NCI-H1417 (cell line): ENCODE data around the gene TCOF1.
"Not testable (repeated sequence)": the region's sequence is repeated elsewhere in the genome, so short reads cannot be mapped to it uniquely, and the experiment has no call there.

ENCODE experiments used
- DNase-seq, 3 experiments: peaks; one replicate each; lab custom pipeline; 2025; lab: John Stamatoyannopoulos, UW

TCOF1 gene

DNA sequence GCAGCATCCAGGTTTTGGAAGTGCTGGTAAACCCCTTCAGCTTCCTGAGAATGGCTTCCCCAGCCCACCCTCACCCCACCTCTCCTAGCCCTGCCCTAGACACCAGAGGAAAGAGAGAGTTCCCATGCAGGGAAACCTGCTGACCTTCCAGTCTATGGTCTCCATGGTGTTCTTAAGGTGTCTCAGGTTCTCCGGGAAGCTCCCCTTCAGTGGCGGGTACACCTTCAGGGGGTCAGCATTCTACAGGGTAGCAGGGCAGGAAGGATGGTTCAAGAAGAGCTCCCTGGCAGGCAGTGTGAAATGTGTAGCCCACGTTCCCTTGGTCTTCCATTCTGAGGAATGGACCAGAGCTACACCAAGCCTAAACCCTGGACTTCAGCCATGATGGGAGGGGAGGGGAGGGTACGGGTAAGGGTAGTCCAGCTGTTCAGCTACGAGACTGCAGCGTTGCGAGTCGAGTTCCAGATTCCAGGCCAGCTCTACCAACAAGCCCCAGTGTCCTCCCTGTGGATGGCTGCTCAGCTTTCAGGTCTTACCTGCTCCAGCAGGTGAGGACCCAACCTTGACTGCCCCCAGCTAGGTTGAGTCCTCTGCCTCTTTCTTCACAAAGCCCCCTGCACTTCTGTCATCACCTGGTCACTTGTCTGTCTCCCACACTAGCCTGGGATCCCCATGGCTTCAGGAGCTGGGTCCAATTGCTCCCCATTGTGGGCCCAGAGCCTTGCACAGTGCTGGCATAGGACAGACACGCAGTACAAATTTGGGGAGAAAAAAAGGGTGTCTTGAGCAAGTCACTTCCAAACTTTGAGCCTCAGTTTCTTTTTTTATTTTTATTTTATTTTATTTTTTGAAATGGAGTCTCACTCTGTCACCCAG is 47.7 kb downstream of the TCOF1 start:
- no peak for DNase-seq

DNA sequence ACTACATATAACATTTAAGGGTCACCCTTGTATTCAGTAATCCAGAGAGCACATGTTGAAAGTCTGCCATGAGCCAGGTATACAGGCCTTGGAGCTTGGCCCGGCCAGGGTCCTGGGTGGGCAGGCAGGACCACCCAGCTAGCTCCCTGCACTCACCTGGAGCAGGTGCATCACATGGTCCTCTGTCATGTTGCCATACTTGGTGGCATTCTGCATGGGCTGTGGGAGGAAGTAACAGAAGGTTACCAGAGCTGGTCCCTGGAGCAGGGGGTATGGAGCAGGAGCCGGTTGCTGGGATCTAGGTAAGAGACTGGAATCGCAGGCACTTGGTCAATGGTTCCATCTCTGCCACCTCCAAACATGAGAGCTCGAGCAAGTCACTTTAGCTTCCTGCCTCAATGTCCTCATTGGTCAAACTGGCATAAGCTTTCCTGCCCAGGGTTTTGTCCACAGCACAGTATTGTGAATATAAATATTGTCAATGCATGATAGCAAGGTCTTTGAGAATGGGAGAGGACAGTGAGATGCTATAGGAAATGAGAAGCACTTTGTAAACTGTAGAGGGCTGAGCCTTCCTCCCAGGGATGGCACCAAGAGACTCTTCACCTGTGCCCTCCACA is 48.7 kb downstream of the TCOF1 start:
- DNase-seq: no peak

DNA sequence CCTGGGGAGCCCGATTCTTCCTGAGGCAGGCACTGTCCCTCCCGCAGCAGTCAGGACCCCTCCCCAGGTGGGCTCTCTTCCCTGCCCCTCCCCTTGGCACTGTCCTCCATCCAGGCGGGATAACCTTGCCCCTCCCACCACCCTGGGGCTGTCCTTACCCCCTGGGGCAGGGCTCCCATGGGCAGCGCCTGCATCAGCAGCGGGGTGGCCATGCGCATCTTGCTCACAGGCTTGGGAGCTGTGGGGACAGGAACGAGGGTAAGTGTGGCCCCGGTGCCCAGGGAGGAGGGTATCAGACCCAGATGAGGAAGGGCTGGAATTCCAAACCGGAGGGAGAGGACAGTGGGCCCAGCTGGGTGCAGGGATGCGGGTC is 49.2 kb downstream of the TCOF1 start:
- no peak for DNase-seq

DNA sequence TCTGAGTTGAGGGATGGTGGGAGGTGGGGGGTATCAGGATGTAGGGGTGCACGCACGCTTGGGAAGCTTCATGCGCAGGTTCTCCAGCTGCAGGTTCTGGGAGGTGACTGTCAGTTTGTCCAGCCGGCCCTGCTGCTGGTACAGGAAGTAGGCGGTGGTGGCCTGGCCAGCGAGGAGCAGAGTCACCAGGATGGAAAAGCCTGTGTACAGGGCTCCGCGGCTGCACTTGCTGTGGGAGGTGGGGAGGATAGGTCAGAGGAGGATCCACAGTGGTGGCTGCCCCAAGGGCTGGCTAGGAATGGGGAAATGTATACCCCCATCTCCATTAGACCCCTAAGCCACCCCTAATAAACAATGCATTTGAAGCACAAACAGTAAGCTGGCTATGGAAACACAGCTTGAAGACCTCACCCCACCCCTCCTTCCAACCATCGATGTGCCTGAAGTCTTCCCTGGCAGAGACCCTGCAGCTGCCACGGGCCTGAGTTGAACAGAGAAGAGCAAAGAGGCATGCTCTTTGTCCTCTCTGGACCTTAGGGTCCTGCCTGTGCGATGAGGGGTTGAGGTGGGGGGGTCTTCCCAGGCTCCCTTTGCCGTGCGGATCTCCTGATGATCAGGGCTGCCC is 49.7 kb downstream of the TCOF1 start:
- DNase-seq: no peak

DNA sequence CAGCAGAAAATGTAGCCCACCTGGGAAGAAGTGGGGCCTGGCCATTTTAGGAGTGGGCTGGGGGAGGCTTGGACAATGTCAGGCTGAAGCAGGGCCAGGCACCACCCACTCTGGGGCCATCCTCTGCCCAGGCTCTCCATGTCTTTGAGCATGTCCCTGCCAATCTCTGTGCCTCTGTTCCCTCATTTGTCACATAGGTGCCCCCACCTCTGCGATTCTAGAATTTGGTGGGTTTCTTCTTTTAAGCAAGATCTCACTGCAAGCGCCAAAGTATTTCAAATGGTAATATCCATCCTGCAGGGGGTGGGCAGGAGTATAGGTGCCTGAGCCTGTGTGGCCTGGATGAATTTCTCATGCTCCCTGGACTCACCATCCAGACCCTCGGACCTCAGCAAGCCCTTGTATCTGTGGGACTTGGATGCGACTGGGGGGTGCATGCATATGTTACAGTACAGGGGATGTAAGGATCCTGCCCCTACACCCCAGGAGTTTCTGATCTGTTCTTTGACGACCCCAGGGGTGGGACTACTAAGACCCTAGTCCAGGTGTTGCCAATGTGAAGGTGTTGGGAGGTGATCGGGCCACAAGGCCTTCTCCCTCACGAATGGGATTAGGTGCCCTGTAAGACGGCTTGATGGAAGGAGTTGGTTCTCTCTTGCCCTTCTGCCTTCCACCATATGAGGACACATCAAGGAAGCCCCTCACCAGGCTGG is 50.9 kb downstream of the TCOF1 start:
- no peak for DNase-seq

DNA sequence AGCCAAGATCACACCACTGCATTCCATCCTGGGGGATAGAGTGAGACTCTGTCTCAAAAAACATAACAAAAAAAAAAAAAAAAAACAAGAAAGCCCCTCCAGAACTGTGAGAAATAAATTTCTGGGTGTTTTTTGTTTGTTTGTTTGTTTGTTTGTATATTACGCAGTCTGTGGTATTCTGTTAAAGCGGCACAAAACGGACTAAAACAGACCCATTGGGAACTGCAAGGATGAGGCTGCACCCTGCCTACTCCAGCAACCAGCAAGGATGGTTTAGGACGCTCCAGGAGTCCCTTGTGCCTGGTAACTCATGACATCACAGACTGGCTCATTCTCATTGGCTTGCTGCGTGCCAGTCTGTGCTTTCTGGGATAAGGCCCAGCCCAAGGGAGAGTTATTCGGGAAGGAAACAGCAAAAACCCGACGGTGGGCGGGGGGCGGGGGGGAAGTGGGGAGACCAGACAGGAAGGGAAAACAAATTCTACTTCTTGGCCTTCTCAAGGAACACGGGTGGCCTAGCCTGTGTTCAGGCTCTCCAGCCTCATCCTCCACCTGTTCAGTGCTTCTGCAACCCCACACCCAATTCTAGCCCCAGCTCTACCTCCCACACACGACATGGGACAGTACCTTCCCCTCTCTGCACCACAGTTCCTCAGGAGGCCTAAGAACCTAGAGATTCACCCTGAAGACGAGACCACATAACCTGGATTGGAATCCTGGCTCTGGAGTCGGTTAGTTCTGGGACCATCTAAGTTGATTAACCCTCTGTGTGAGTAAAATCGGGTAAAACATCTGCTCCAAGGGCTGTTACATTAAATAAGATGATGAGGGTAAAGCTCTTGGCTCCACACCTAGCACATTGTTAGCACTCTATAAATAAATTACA is 52.4 kb downstream of the TCOF1 start:
- peak; percentile 2 to 53 (median 53) for DNase-seq

DNA sequence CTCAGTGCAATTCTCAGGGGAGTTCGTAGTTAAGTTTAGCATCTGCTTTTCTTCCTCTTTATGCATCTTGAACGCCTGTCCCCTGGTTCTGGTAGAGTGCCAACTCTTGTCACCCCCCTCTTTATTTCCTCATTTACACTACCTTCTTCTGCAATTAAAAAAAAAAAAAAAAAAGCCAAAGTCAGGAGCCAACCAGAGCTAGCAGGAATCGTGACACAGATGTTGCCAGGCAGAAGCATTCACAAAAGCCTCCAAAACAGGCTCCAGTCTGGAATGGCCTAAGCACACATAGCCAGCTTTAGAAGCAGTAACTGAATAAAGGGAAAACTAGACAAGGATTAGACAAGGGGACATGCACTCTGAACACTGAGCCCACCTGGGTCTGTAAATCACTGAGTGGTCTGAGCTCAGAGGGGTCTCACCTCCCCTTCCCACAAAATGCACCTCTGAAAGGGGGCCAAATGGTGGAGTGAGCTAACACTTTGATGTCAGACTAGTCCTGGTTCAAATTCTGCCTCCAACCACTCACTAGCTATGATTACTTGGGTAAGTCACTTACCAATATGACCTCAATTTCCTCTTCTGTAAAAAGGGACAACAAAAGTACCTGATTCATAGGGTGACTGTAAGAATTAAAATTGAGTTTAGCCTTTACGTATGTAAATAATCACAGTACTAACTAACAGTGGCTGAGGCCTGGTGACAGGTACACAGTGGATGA is 53.2 kb downstream of the TCOF1 start:
- DNase-seq: peak in 2 of 3 experiments; percentile 3 to 39

DNA sequence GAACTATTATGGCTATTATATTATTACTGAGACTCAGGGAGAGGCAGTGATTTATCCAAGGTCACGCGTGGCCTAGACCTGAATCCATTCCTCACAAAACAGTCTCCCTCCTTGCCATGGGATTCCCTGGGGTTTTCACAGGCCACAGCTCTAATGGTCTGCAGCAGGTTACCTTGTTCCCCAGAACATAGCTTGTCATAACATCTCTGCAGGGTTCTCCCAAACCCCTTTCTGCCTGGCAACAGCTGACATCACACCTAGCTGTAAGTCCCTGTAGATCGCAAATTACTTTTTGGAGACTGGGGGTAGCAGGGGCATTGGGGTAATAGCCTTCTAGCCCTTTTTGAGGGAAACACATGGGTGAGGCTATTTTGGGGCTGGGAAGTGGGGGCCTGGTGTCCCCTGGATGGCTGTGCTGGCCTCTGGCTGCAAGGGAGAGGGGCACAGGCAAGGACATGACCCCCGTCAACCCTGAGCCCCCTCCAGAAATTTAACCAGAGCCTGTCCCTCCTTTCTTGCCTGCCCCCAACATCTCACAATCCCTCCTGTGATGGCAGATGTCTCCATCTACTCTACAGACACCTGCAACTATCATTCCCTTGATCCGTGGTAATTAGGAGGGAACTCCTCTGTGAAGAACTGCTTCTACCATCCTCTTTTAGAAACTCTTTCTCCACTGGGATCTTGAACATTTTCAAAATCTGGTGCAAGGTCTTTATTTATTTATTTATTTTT is 53.9 kb downstream of the TCOF1 start:
- no peak for DNase-seq

DNA sequence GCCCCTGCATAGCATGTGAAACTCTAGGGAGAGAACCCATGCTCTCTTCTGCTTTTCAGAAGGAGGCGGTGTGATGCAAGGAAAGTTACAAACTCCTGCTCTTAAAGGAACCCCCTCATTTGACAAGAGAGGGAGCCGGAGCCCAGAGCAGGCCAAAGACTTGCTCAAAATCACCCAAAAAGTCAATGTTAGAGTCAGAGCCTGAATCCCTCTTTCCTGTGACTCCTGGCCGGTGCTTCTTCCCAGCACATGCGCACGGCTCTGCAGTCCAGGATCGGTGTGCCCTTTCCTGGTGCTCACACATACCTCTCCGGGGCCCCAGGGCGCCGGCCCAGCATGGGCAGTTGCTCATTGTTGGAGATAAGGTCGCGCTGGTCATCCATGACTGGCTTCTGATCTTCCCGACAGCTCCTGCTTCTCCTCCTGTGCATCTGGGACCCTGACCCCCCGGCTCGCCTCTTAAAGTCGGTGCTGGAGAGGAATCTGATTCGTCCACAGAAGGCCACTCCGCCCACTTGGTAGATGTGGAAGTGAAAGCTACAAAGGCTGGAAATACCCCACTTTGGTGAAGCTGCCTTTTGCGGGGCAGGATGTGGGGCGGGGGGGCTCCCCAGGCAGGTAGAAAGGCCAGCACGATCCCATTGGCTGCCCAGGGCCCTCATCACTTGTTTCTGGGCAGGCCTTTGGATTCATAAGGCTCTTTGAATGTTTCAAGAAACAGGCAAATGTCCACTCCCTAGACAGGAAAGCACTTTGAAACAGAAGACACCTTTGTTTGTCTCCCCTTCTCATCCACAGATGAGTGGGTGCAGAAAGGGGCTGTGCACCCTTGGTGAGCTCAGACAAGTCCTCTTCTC is 55.0 kb downstream of the TCOF1 start, which contains the start of gene CD74:
Gene CD74 (minus strand): TSS at position 592 of the 857 bp plus-strand sequence. CDS start 161 bp downstream, at position 431.
- no peak for DNase-seq

DNA sequence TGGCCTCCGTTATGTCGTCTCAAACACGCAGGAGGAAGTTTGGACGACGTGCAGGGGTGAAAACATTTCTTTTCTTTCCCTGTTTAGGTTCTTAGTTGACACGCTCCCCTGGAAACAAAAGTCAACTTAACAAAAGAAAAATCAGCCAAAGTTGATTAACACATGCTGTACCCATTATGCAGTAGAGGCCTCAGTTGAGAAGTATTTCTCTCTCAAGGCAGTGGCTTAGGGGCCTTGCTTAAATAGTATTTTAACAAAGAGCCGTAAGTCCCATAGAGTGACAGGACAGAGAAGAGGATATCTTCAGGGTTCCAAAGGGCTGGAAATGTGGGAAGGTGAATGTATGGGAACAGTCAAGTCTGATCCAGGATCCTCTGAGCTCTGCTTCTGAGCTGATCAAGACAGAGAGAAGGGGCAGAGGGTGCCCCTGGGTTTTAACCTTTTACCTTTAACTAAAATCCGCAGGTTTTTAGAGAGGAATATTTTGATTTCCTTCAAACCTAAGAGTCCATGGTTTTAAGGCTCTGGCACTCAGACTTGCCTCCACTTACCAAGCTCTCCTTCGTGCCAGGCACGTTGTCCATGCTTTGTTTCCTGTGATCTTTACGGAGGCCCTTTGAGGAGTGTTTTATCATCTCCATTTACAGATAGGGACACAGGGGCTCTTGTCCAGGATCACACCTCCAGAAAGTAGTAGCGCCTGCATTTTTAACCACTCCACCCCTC is 55.8 kb downstream of the TCOF1 start:
- no peak for DNase-seq

DNA sequence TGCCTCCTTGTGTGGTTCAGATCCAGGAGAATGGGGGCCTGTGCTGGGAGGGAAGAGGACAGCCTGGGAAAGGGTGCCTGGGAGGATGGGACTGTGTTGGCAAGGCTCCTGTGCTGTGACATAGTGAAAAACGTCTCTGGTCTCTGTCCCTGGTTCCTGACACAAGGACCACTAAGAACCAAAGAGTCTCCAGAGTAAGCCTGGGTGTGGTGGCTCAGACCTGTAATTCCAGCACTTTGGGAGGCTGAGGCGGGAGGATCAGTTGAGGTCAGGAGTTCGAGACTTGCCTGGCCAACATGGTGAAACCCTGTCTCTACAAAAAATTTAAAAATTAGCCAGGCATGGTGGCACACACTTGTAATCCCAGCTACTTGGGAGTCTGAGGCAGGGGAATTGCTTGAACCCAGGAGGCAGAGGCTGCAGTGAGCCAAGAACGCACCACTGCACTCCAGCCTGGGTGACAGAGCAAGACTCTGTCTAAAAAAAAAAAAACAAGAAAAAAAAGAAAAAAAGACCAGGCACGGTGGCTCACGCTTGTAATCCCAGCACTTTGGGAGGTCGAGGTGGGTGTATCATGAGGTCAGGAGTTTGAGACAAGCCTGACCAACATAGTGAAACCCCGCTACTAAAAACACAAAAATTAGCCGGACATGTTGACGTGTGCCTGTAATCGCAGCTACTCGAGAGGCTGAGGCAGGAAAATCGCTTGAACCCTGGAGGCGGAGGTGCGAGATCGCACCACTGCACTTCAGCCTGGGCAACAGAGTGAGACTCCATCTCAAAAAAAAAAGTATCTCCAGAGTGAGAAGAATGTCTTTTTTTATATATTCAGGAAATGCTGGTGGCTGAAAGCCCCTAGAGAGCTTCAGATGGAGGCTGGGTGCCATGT is 56.6 kb downstream of the TCOF1 start:
- not testable (repeated sequence) for DNase-seq

DNA sequence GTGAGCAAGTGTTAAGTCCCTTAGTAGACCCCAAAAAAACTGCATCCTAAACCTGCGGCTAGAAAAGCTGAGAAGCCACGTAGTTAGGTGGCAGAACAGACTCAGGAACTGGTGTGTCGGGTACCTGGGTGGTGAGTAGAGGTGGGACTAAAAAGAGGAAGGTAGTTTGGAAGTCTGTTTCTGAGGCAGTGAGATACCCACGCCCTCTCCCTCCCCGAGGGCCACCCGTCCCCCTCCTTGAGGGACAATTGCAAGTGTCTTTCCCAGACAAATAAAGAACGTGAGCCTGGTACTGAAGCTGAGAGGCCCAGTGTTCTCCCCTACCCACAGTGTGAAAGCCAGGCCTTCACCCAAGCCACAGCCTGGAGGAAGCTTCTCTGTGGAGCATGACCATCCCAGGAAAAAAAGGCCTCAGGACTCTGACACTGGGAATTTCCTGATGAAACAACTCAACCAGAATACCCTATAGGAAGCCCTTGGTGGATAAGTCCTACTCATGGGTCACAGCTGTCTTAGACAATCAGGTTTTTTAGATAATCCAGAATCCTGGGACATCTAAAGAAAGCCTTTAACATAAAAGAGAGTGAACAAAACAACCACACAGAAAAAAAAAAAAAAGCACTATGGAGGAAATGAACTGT is 62.3 kb downstream of the TCOF1 start:
- DNase-seq: no peak

DNA sequence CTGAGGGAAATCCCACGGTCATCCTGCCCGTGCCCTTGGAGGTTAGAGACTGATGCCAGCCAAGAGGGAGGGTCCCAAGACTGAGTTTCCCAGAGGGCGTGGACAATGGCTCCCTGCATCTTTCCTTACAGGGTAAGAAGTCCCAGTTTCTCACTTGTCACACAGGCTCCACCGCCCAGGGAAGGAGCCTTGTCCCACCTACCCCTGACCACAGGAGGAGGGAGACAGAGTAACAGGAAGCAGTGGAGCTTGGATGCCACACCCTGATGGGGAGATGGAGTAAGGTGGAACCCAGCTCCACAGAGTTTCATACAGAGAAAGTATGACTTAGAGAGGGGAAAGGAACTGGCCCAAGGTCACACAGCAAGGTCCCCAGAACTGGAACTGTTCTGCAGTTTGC is 64.6 kb downstream of the TCOF1 start:
- no peak for DNase-seq

DNA sequence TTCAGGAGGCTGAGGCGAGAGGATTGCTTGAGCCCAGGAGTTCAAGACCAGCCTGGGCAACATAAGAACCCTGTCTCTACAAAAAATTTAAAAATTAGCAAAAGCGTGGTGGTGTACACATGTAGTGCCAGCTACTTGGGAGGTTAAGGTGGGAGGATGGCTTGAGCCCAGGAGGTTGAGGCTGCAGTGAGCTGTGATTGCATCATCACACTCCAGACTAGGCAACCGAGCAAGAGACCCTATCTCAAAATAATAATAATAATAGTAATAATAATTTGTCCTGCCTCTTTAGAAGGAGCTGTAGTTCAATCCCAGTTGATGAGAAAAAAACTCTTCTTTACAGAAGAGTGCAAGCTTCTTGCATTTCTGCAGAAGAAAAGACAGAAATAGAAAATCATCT is 65.3 kb downstream of the TCOF1 start:
- no peak for DNase-seq

DNA sequence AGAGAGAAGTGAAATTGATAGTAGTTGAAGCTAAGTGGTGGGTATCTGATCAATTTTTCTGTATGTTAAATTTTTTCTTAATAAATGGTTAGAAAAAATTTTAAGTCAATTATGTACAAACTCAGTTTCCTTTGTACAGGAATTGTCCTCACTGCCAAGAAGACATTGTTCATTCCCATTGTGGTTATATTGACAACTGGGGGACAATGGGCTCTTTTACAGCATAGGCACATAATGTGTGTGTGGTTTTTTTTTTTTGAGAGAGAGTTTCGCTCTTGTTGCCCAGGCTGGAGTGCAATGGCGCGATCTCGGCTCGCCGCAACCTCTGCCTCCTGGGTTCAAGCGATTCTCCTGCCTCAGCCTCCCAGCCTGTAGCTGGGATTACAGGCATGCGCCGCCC is 68.7 kb downstream of the TCOF1 start:
- DNase-seq: not testable (repeated sequence)

DNA sequence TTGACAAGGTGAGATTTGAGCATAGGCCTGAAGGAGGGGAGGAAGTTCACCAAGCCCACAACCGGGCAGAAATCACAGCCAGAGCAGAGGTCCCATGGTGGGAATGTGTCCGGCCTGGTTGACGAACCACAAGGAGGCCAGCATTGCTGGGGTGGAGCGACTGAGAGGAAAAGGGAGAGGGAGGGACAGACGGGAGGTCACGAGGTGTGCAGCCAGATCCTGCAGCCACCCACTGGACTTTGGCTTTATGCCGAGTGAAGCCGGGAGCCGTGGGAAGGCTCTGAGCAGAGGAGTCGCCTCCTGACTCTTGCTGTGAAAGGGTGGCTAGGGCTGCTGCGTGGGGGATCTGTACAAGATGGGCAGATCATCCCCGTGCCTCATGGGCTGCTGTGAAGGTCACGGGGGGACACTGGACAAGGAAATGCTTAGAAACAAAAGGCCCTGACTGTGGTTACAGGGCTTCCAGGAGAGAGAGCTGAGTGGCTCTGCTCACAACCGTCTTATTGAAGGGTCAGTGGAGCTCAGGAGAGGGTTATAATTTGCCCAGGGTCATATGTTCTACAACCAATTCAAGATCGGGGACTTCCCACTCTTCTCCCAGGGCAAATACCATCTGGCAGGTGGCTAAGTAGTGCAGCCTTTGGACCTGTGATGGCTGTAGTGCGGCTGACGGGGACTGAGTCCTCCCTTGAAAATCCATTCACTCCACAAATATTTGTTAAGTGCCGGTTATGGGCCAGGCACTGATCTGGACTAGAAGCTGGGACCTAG is 70.8 kb downstream of the TCOF1 start:
- DNase-seq: no peak
